GM12873 (cell line): ENCODE measurements around the gene SRGAP3.

ENCODE experiments used
- CTCF ChIP-seq: IDR thresholded peaks from 2 replicates; pipeline ENCODE4 v1.5.1; 2012; ENCODE audit warnings: low read depth, mild to moderate bottlenecking, moderate library complexity, low read length, control low read depth; ENCODE audit not compliant: insufficient read depth; ENCODE audit errors: missing control alignments

The SRGAP3 gene

DNA sequence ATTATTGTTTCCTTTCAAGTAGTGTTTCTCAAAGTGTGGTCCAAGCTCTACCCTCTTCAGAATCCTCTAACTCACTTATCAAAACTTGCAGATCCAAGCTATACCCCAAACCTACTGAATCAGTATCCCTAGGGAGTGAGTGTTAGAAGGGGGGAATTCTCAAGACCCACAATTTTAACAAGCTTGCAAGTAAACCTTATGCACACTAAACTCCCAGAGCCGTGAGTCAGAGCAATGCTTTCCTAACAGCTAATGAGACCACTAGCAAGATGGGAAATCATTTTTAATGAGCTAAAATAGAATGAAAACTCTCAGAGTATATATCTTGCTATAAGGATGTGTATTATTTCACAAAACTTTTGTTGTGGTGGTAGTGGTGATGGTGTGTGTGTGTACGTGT lies 41.1 kb upstream of the SRGAP3 start:
- no peak for TF ChIP-seq CTCF

DNA sequence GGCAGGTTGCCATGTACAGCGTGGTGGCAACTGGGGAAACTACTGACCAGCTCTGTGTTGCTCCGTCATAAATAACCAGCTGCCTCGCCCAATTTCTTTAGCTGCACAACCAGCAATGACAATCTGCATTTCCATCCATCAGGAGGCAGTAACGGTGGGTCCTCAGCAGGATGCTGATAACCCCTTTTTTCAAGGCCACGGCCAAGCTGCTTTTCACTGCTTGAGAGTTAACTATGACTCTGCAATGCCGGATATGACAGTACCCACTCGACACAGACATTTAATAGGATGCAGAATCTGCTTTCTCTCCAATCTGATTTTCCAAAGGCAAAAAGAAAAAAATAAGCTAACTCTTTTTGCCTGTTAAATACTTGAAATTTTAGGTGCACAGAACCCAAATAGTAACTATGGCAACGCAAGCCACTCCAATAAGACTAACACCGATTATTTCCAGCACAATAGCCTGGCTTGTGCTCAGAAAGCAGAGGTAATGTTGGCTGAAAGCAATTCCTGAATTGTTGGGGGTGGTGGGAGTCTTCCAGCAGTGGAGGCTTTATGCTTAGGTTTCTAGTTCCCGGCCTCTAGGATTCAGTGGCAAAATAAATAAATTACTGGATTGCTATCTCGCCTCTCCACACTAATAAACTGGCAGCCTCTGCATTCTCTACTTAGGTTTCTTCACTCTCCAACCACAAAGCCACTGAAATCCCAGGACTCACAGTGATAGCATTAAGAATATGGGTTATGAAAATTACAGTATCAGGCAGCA lies 31.2 kb upstream of the SRGAP3 start:
- no peak for TF ChIP-seq CTCF

DNA sequence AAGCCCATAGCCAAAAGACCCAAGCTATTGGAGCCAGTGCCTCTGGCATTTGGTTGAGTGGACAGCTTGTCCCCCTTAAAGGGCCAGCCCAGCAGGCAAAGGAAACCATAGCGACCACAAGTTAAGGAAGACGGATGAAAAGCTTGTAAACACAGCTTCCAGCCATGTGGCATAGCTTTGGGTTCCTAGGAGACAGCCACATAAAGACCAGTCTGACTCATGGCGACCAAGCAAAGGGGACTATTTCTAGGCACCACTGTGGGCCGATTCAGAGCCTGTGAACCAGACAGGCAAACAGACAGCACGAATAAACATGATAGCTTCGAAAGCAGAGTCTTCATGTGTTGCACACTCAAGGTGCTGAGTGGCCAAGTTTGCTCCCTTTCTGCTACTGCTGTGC lies 30.5 kb upstream of the SRGAP3 start:
- TF ChIP-seq CTCF, result no peak

- no peak for TF ChIP-seq CTCF
These were observed 29.1 kb upstream of the SRGAP3 start for GRCh38 chr3:9278498-9278897.

GRCh38 chr3:9278085-9278484 lies 28.6 kb upstream of the SRGAP3 start:
- no peak for TF ChIP-seq CTCF

GRCh38 chr3:9276761-9277370 lies 27.4 kb upstream of the SRGAP3 start:
- no peak for TF ChIP-seq CTCF

- no peak for TF ChIP-seq CTCF
These were observed 22.5 kb upstream of the SRGAP3 start for GRCh38 chr3:9271903-9272302.
